NT2/D1 (cell line): ENCODE measurements around the gene SRRM1.

Experiments
- DNase-seq: peaks from one replicate; pipeline ENCODE4 v3.0.0-alpha.2; 2011; ENCODE audit warnings: low read depth, low spot score
- H3K27me3 ChIP-seq: 2 replicates; pipeline ENCODE4 v1.6.0; 2011; ENCODE audit warnings: mild to moderate bottlenecking; ENCODE audit not compliant: insufficient read length, insufficient read depth
- H3K36me3 ChIP-seq: 2 replicates; pipeline ENCODE4 v1.6.1; 2011; ENCODE audit warnings: mild to moderate bottlenecking, low read length, mixed read lengths; ENCODE audit not compliant: insufficient read depth, insufficient read length
- H3K4me1 ChIP-seq: 2 replicates; pipeline ENCODE4 v1.5.1; 2011; ENCODE audit not compliant: insufficient read depth, insufficient read length
- H3K4me3 ChIP-seq: 2 replicates; pipeline ENCODE4 v1.5.1; 2011; ENCODE audit warnings: low read depth; ENCODE audit not compliant: insufficient read length
- H3K9ac ChIP-seq: 2 replicates; pipeline ENCODE4 v1.6.0; 2011; ENCODE audit warnings: low read depth; ENCODE audit not compliant: insufficient read length
- H3K9me3 ChIP-seq: 2 replicates; pipeline ENCODE4 v1.5.1; 2011; ENCODE audit warnings: mild to moderate bottlenecking, low read length; ENCODE audit not compliant: insufficient read depth
- SUZ12 ChIP-seq: IDR thresholded peaks from 2 replicates; pipeline ENCODE4 v1.6.1; 2011; ENCODE audit not compliant: insufficient read length, insufficient read depth; ENCODE audit errors: extremely low read depth
- YY1 ChIP-seq: IDR thresholded peaks from 2 replicates; pipeline ENCODE4 v1.6.1; 2011; ENCODE audit not compliant: insufficient read length, insufficient read depth
- ZNF274 ChIP-seq: IDR thresholded peaks from 2 replicates; pipeline ENCODE4 v1.6.1; 2011; ENCODE audit warnings: mild to moderate bottlenecking, low read depth, low read length

SRRM1 gene

DNA sequence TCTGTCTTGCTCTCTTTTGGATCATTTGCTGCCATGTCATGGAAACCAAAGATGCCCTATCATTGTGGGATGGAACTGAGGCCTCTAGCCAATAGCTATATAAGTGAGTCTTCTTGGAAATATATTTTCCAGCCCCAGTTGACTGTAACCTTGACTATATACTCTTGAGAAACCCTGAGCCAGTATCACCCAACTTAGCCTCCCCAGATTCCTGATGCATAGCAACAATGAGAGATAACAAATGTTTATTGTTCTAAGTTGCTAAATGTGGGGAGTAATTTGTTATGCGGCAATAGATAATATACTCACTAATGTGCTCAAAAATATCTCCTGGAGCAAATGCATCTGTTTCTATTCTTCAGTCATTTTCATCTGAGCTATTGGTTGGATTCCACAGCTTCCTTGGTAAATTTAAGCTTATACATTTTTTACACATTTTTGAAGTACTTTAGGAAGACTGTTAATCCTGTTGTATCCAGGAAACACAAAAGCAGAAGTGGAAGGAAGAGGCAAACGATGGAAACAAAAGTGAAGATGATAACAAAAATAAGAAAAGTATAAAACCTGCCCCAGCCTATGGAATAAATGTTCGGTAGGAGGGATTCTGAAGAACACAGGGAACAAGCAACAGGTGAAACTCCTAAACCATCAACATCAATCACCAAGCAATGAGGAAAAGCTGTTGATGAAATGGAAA lies 6.3 kb upstream of the SRRM1 start:
- H3K4me3 ChIP-seq: no peak overlapping the region
- TF ChIP-seq SUZ12: no peak
- H3K36me3 ChIP-seq: no peaks in the 10 kb centered on the region
- no peak for DNase-seq
- H3K4me1 ChIP-seq: peaks cover 6% of the 10 kb centered on the region
- H3K9me3 ChIP-seq: no peaks in the 10 kb centered on the region
- no peaks in the 10 kb centered on the region for H3K27me3 ChIP-seq
- no peak overlapping the region for H3K9ac ChIP-seq

DNA sequence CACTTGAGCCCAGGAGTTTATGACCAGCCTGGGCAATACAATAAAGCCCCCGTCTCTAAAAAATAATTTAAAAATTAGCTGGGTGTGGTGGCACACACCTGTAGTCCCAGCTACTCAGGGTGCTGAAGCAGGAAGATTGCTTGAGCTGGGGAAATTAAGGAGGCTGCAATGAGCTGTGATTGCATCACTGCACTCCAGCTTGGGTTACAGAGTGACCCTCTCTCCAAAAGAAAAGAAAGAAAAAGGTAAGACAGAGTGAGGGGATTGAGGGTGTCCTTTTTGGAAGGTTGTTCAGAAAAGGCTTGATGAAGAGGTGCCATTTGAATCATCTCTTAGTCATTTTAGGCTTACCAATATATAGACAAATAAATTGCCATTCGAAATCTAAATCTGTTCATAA lies 4.0 kb upstream of the SRRM1 start:
- TF ChIP-seq ZNF274 (no peak), SUZ12 (no peak), YY1 (no peak)
- H3K9me3 ChIP-seq: no peaks in the 10 kb centered on the region
- H3K36me3 ChIP-seq: peaks cover 3% of the 10 kb centered on the region
- DNase-seq: no peak
- no peaks in the 10 kb centered on the region for H3K27me3 ChIP-seq
- H3K4me1 ChIP-seq: no peaks in the 10 kb centered on the region
- no peak overlapping the region for H3K4me3 ChIP-seq
- no peak overlapping the region for H3K9ac ChIP-seq

DNA sequence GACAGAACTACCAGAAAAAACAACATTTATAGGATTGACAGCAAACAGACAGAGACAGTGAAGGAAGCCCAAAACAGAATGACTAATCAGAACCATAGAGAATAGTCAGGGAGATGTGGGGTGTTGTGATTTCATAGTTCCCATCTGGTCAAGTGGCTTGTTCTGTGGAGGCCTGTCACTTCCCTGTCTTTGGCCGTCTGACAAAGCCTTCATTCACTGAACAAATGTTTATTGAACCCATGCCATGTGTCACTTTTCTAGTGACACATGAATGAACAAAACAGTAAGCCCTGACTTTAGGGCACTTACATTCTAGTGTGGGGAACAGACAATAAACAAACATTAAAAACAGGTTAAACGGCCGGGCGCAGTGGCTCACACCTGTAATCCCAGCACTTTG lies 3.2 kb upstream of the SRRM1 start:
- Histone ChIP-seq H3K36me3 (peaks cover 10% of the 10 kb centered on the region), H3K9ac (peak overlapping the region; percentile 18), H3K27me3 (no peaks in the 10 kb centered on the region), H3K4me1 (no peaks in the 10 kb centered on the region), H3K9me3 (no peaks in the 10 kb centered on the region), H3K4me3 (no peak overlapping the region)
- no peak for TF ChIP-seq SUZ12
- no peak for TF ChIP-seq ZNF274
- no peak for TF ChIP-seq YY1
- no peak for DNase-seq

DNA sequence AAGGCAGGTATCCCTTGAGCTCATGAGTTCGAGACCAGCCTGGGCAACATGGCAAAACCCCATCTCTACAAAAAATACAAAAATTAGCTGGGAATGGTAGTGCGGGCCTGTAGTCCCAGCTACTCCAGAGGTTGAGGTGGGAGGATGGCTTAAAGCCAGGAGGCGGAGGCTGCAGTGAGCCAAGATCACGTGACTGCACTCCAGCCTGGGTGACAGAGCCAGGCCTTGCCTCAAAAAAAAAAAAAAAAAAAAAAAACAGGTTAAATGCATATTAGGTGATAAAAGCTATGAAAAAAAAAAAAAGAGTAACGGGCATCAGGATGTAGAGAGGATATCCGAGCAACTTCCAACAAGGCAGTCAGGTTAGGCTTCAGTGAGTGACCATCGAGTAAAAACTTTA lies 2.8 kb upstream of the SRRM1 start:
- DNase-seq: no peak
- Histone ChIP-seq H3K36me3 (peaks cover 14% of the 10 kb centered on the region), H3K9me3 (no peaks in the 10 kb centered on the region), H3K27me3 (no peaks in the 10 kb centered on the region), H3K9ac (peak overlapping the region; percentile 18), H3K4me3 (no peak overlapping the region), H3K4me1 (no peaks in the 10 kb centered on the region)
- TF ChIP-seq ZNF274 (no peak), SUZ12 (no peak), YY1 (no peak)

DNA sequence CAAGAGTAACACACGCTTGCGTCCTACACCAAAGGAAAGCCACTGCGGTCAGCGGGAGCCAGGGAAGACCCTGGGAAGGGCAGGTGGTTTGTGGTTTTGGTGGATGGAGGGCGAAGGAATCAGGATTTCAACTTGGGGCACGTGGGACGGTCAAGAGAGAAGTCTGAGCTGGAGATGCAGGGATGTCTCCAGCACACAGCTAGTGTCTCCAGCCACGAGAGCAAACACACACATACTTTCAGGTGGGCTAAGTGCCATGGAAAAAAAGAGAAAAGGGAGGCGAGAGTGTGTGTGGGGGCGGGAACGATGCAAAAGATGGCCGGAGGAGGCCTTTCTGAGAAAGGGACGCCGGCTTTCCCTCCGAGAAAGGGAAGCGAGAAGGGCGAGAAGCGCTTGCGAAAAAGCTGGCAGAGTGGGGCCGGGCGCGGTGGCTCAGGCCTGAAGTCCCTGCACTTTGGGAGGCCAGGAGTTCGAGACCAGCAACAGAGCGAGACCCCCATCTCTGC lies 1.4 kb upstream of the SRRM1 start:
- H3K36me3 ChIP-seq: peaks cover 27% of the 10 kb centered on the region
- no peaks in the 10 kb centered on the region for H3K4me1 ChIP-seq
- DNase-seq: no peak
- no peak for TF ChIP-seq SUZ12
- TF ChIP-seq YY1: peak; percentile 22
- no peaks in the 10 kb centered on the region for H3K27me3 ChIP-seq
- peak overlapping the region; percentile 47 for H3K4me3 ChIP-seq
- H3K9ac ChIP-seq: peak overlapping the region; percentile 94
- no peaks in the 10 kb centered on the region for H3K9me3 ChIP-seq

DNA sequence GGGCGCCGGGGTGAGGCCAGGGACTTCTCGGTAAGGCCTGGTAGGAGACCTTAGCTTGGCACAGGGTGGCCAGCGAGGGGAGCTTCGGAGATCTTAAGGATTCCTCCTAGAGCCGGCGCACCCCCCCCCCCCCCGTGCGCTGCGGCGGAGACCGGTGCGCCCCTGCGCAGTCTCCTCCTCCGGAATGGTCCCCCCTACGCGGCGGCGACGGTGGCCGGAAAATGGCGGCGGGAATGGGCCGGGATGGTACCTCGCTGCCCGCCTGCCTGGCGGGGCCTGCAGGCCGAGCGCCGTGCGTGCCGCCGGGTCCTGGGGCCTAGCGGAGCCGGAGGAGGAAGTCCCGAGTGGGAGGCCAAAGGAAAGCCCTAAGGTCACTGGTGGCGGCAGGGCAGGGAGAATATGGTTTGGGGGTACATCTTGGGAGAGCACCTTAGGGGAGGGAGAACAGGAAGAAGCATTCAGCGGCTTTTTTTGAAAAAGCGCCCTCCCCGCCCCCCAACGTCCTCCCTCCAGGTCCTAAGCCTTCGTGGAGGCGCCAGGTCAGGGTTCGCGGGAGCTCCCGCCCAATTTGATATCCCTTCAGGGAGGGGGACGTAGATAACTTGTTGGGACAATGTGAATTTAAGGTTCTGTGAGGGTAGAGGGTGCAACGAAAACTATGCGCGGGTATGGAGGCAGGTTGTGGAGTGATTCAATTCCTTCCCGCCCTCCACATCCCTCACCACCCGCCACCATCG lies 429 bp downstream of the SRRM1 start:
- H3K4me3 ChIP-seq: peak overlapping the region; percentile 94
- DNase-seq: no peak
- H3K9me3 ChIP-seq: no peaks in the 10 kb centered on the region
- H3K27me3 ChIP-seq: no peaks in the 10 kb centered on the region
- H3K9ac ChIP-seq: peak overlapping the region; percentile 99
- no peaks in the 10 kb centered on the region for H3K4me1 ChIP-seq
- H3K36me3 ChIP-seq: peaks cover 45% of the 10 kb centered on the region
- TF ChIP-seq SUZ12 (no peak), YY1 (peak; percentile 47)

DNA sequence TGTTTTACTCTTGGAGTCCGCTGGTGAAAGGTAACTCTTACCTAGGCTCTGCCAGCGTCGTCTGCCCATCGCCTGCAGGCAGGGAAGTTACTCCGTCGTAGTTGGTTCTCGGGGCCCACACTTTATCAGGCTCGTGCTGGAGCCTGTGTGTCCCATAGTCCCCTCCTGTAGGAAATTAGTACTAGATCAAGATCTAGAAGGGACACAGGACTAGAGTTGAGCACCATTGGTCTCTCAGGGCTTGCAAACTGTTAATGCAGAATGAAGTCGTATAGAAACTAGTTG lies 940 bp downstream of the SRRM1 start:
- TF ChIP-seq ZNF274 (no peak), YY1 (no peak), SUZ12 (no peak)
- H3K9ac ChIP-seq: peak overlapping the region; percentile 99
- no peaks in the 10 kb centered on the region for H3K27me3 ChIP-seq
- peaks cover 50% of the 10 kb centered on the region for H3K36me3 ChIP-seq
- DNase-seq: no peak
- H3K4me1 ChIP-seq: no peaks in the 10 kb centered on the region
- peak overlapping the region; percentile 94 for H3K4me3 ChIP-seq
- no peaks in the 10 kb centered on the region for H3K9me3 ChIP-seq

DNA sequence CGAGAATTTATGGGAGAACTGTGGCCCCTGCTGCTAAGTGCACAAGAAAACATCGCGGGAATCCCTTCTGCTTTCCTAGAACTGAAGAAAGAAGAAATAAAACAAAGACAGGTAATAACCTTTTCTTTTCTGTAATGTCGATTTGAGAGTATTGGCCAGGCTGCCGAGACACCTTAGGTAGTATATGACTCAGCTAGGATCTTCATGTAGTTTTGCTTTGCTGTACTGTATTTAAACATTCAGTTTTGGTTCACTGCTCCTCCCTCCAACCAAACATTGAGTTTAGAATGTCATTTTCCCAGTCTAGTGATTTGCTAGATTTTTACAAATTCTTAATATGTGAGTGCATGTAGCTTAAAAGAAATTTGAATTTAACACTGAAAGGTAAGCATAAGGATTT lies 5.8 kb downstream of the SRRM1 start:
- Histone ChIP-seq H3K4me1 (no peaks in the 10 kb centered on the region), H3K4me3 (no peak overlapping the region), H3K27me3 (no peaks in the 10 kb centered on the region), H3K36me3 (peaks cover 98% of the 10 kb centered on the region), H3K9me3 (no peaks in the 10 kb centered on the region), H3K9ac (no peak overlapping the region)
- no peak for DNase-seq
- TF ChIP-seq ZNF274 (no peak), SUZ12 (no peak), YY1 (no peak)
